Medulla oblongata (tissue), 1 donor: ENCODE measurements around the gene PTGER3.
"Not testable (repeated sequence)": the region's sequence is repeated elsewhere in the genome, so short reads cannot be mapped to it uniquely, and the experiment has no call there.

ENCODE experiments used
- DNase-seq: peaks from one replicate; pipeline ENCODE4 v3.0.0-alpha.2; 2015; ENCODE audit errors: extremely low spot score

The PTGER3 gene

GRCh38 chr1:70948396-70949017, 99.1 kb downstream of the PTGER3 start:
- DNase-seq = no peak

GRCh38 chr1:70947835-70948234, 99.8 kb downstream of the PTGER3 start:
- no peak for DNase-seq

DNA sequence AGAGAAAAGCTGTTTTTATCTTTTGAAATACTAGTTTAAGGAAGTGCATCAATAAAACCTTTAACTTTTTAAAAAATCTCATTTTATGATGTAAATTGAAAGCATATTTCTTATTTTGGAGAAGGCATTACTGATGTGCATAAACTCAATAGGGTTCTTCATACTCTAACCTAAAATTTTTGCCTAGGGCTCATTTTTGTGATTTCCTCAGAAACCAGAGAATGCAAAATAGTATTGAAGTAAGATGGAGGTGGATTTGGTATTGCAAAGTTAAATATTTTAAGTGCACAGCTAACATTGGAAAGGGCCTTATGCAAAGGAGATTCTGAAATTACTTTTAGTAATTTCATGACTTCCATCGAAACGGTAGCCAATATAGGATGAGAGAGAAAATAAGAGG, 101.9 kb downstream of the PTGER3 start:
- DNase-seq = no peak

GRCh38 chr1:70945251-70945650, 102.4 kb downstream of the PTGER3 start:
- DNase-seq = no peak

GRCh38 chr1:70941563-70941962, 106.1 kb downstream of the PTGER3 start:
- no peak for DNase-seq

DNA sequence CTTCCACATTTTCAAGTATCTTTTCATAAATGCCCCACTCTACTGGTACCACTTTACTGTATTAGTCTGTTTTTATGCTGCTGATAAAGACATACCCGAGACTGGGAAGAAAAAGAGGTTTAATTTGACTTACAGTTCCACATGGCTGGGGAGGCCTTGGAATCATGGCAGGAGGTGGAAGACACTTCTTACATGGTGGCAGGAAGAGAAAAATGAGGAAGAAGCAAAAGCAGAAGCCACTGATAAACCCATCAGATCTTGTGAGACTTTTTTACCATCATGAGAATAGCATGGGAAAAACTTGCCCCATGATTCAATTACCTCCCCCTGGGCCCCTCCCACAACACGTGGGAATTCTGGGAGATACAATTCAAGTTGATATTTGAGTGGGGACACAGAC, 107.2 kb downstream of the PTGER3 start:
- not testable (repeated sequence) for DNase-seq

GRCh38 chr1:70934194-70934961, 113.2 kb downstream of the PTGER3 start:
- DNase-seq = no peak

DNA sequence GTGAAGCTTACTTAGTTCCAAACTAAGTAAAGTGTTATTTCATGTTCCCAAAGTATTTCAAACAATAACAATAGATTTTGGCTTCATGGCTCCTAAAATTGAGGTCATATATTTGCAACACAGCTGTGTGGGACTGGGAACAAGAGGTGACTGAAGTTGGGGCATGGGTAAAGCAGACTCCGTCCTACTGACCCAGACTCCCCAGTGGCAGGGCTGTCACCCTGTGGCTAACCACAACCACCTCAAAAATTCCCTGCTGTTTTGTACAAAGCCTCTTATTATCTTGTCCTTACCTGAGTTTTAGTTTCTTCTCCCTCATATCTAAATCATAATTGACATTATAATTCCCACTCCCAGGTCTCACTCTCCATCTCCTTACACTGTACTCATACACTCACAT, 117.6 kb downstream of the PTGER3 start:
- no peak for DNase-seq

DNA sequence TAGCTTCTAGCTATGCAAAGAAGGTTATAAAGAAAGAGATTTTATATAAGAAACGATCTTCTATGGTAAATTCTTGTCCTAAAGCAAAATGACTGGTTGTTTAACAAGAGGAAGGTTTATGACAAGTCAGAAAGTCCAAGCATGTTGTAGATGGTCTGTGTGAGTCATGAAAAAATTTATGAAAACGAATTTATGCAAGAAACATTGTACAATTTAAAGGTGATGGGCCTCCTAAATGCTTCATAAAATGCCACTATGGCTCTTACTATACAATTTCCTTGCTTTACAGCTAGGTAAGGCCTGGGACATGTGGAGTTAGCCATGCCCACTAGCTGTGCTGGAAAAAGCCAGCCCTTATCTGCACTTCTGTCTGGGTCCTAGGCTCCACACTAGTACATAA, 125.4 kb downstream of the PTGER3 start:
- no peak for DNase-seq
